HEK293 (cell line): ENCODE data around the gene TNNI3.

ENCODE experiments used
- EGR2 ChIP-seq: fragments of 450-650 bp; formaldehyde crosslinking; IDR thresholded peaks from 2 replicates; pipeline ENCODE4 v1.5.1; 2016; ENCODE audit warnings: low read depth, missing biosample characterization, missing genetic modification characterization
- HOXD13 ChIP-seq: sonication (generic); formaldehyde crosslinking; IDR thresholded peaks from 2 replicates; pipeline ENCODE4 v1.8.0; 2022; ENCODE audit warnings: missing genetic modification reagents, borderline replicate concordance
- PBX3 ChIP-seq: sonication (generic); formaldehyde crosslinking; IDR thresholded peaks from 2 replicates; pipeline ENCODE4 v1.8.1; 2022; ENCODE audit warnings: mild to moderate bottlenecking, moderate library complexity, missing genetic modification reagents
- PRDM2 ChIP-seq: fragments of 450-650 bp; formaldehyde crosslinking; IDR thresholded peaks from 2 replicates; pipeline ENCODE4 v1.5.1; 2016; ENCODE audit warnings: missing biosample characterization, missing genetic modification characterization, borderline replicate concordance
- ZBTB26 ChIP-seq: fragments of 450-650 bp; formaldehyde crosslinking; optimal IDR thresholded peaks from 2 replicates; pipeline ENCODE3; 2016; ENCODE audit warnings: missing biosample characterization, mild to moderate bottlenecking, missing genetic modification characterization
- ZNF10 ChIP-seq: fragments of 450-650 bp; formaldehyde crosslinking; IDR thresholded peaks from 2 replicates; pipeline ENCODE4 v1.5.1; 2017; ENCODE audit warnings: missing biosample characterization, missing genetic modification characterization
- ZNF157 ChIP-seq: fragments of 450-650 bp; formaldehyde crosslinking; IDR thresholded peaks from 2 replicates; pipeline ENCODE4 v1.5.1; 2016; ENCODE audit warnings: missing biosample characterization, missing genetic modification characterization
- ZNF18 ChIP-seq: fragments of 450-650 bp; formaldehyde crosslinking; IDR thresholded peaks from 2 replicates; pipeline ENCODE4 v1.5.1; 2016; ENCODE audit warnings: missing biosample characterization, missing genetic modification characterization
- ZNF248 ChIP-seq: fragments of 450-650 bp; formaldehyde crosslinking; IDR thresholded peaks from 2 replicates; pipeline ENCODE4 v1.5.1; 2017; ENCODE audit warnings: missing biosample characterization, missing genetic modification characterization
- ZNF354C ChIP-seq: fragments of 450-650 bp; formaldehyde crosslinking; IDR thresholded peaks from 2 replicates; pipeline ENCODE4 v1.5.1; 2016; ENCODE audit warnings: missing biosample characterization, missing genetic modification characterization, low read depth, borderline replicate concordance
- ZNF37A ChIP-seq: fragments of 450-650 bp; IDR thresholded peaks from 2 replicates; pipeline ENCODE4 v1.5.1; 2018; ENCODE audit warnings: missing biosample characterization, missing genetic modification characterization
- ZNF501 ChIP-seq: fragments of 450-650 bp; formaldehyde crosslinking; IDR thresholded peaks from 2 replicates; pipeline ENCODE4 v1.5.1; 2016; ENCODE audit warnings: missing biosample characterization, missing genetic modification characterization
- ZNF518A ChIP-seq: fragments of 450-650 bp; formaldehyde crosslinking; conservative IDR thresholded peaks from 2 replicates; pipeline ENCODE4 v1.5.1; 2016; ENCODE audit warnings: low read depth, missing biosample characterization, missing genetic modification characterization
- ZNF639 ChIP-seq: fragments of 450-650 bp; formaldehyde crosslinking; IDR thresholded peaks from 2 replicates; pipeline ENCODE4 v1.5.1; 2016; ENCODE audit warnings: missing biosample characterization, missing genetic modification characterization
- ZSCAN18 ChIP-seq: fragments of 450-650 bp; formaldehyde crosslinking; IDR thresholded peaks from 2 replicates; pipeline ENCODE4 v1.5.1; 2016; ENCODE audit warnings: missing biosample characterization, missing genetic modification characterization
- ZSCAN4 ChIP-seq: fragments of 450-650 bp; formaldehyde crosslinking; IDR thresholded peaks from 2 replicates; pipeline ENCODE4 v1.5.1; 2017; ENCODE audit warnings: missing biosample characterization, missing genetic modification characterization

The TNNI3 gene

GRCh38 chr19:55117663-55118391 lies 39.7 kb downstream of the TNNI3 start (continued):
- TF ChIP-seq ZNF248 (tag by site-specific recombination) (no peak), ZNF10 (no peak; the same call in 1 of the 2 replicates), ZNF639 (peak; percentile 77), PBX3 (CRISPR knock-in tag) (peak; percentile 91), ZNF18 (tag by site-specific recombination) (no peak), EGR2 (no peak), HOXD13 (no peak), PRDM2 (tag by site-specific recombination) (no peak), ZNF354C (tag by site-specific recombination) (no peak), ZNF157 (tag by site-specific recombination) (no peak), ZSCAN18 (tag by site-specific recombination) (no peak), ZNF501 (tag by site-specific recombination) (peak; percentile 84), ZNF518A (0 out of 2 replicates have a peak, but pooled peaks have one; percentile 19), ZBTB26 (tag by site-specific recombination) (peak; percentile 32), ZNF37A (tag by site-specific recombination) (no peak), ZSCAN4 (tag by site-specific recombination) (peak; percentile 83)
